GM19463 (cell line): ENCODE measurements around the gene CCDC124.
"Not testable (repeated sequence)": the region's sequence is repeated elsewhere in the genome, so short reads cannot be mapped to it uniquely, and the experiment has no call there.

ENCODE experiments used
- ATAC-seq: cut with Tn5 transposase; IDR thresholded peaks from one replicate; pipeline ENCODE4 v1.9.1; 2021; ENCODE audit warnings: mild to moderate bottlenecking, moderate library complexity; ENCODE audit not compliant: unreplicated experiment

CCDC124 gene

GRCh38 chr19:17977488-17977887 is 44.7 kb downstream of the CCDC124 start:
- no peak for ATAC-seq

GRCh38 chr19:17981611-17982010 is 48.8 kb downstream of the CCDC124 start:
- no peak for ATAC-seq

GRCh38 chr19:17982430-17982829 is 49.6 kb downstream of the CCDC124 start:
- no peak for ATAC-seq

- no peak for ATAC-seq
Measured at GRCh38 chr19:17985037-17985818, 52.4 kb downstream of the CCDC124 start.

GRCh38 chr19:17986569-17986968 is 53.8 kb downstream of the CCDC124 start:
- not testable (repeated sequence) for ATAC-seq

GRCh38 chr19:17988161-17988560 is 55.3 kb downstream of the CCDC124 start:
- ATAC-seq: no peak

GRCh38 chr19:17989425-17990094 is 56.7 kb downstream of the CCDC124 start:
- no peak for ATAC-seq

GRCh38 chr19:17993076-17993813 is 60.4 kb downstream of the CCDC124 start:
- no peak for ATAC-seq
